Ishikawa (cell line): ENCODE measurements around the gene RREB1.

Experiments
- CREB1 ChIP-seq: IDR thresholded peaks from 2 replicates; pipeline ENCODE4 v1.6.1; 2012; ENCODE audit warnings: low read depth
- EGR1 ChIP-seq: IDR thresholded peaks from 2 replicates; pipeline ENCODE4 v1.6.1; 2012
- MAX ChIP-seq: IDR thresholded peaks from 2 replicates; pipeline ENCODE4 v1.6.1; 2012
- ZBTB7A ChIP-seq: IDR thresholded peaks from 2 replicates; pipeline ENCODE4 v1.6.1; 2012; ENCODE audit warnings: low read depth

DNA sequence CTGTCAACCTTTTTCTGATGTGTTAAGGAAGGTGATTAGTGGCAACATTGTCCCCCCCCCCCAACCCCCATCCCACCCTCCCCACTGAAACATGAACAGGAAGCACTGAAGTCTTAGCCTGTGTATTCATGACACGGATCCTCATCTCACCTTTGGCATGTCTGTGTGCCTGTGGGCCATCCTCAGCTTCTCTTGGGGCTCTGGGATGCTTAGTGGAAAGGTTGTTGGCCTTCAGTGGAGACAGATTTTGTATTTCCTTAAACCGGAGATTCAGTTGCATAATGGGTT lies 93.6 kb downstream of the RREB1 start:
- TF ChIP-seq ZBTB7A (no peak), EGR1 (no peak), MAX (no peak), CREB1 (no peak)
